Karpas-422 (cell line): ENCODE data around the gene P2RY8. TPM values are rescaled to one million over a fixed set of nuclear protein-coding genes. Genes with fewer than 3 reads are reported as not detected.
"Not testable (repeated sequence)": the region's sequence is repeated elsewhere in the genome, so short reads cannot be mapped to it uniquely, and the experiment has no call there.

Experiments used
- DNase-seq: peaks from one replicate; pipeline ENCODE4 v3.0.0-alpha.2; 2015
- H2AFZ ChIP-seq: fragments of 200-600 bp; sonication (generic); 2 replicates; pipeline ENCODE4 v1.6.1; 2014; ENCODE audit warnings: antibody characterized with exemption, low read length, mixed read lengths
- H3K27ac ChIP-seq: fragments of 200-600 bp; sonication (generic); 2 replicates; pipeline ENCODE4 v1.5.1; 2014; ENCODE audit warnings: mild to moderate bottlenecking, low read length, moderate library complexity
- H3K27me3 ChIP-seq: fragments of 200-600 bp; sonication (generic); 2 replicates; pipeline ENCODE4 v1.6.1; 2014; ENCODE audit warnings: low read length, mixed read lengths
- H3K36me3 ChIP-seq: fragments of 200-600 bp; sonication (generic); 2 replicates; pipeline ENCODE4 v1.6.1; 2014; ENCODE audit warnings: low read length, mixed read lengths; ENCODE audit not compliant: insufficient read depth
- H3K4me1 ChIP-seq: fragments of 200-600 bp; sonication (generic); 2 replicates; pipeline ENCODE4 v1.6.1; 2014; ENCODE audit warnings: mild to moderate bottlenecking, low read length, mixed read lengths
- H3K4me2 ChIP-seq: fragments of 200-600 bp; sonication (generic); 2 replicates; pipeline ENCODE4 v1.6.1; 2014; ENCODE audit warnings: low read length, low read depth, mild to moderate bottlenecking; ENCODE audit not compliant: poor library complexity, severe bottlenecking
- H3K4me3 ChIP-seq: fragments of 200-600 bp; sonication (generic); 2 replicates; pipeline ENCODE4 v1.5.1; 2014; ENCODE audit warnings: mild to moderate bottlenecking, antibody characterized with exemption, low read length, mixed read lengths
- H3K79me2 ChIP-seq: fragments of 200-600 bp; sonication (generic); 2 replicates; pipeline ENCODE4 v1.6.1; 2014; ENCODE audit warnings: mild to moderate bottlenecking, low read length, mixed read lengths
- H3K9ac ChIP-seq: fragments of 200-600 bp; sonication (generic); 2 replicates; pipeline ENCODE4 v1.6.0; 2014; ENCODE audit warnings: low read length
- H3K9me2 ChIP-seq: fragments of 200-600 bp; sonication (generic), shearing (Covaris generic); replicated peaks from 2 replicates; pipeline ENCODE4 v1.6.0; 2014; ENCODE audit warnings: mild to moderate bottlenecking, low read length, moderate library complexity; ENCODE audit not compliant: insufficient read depth
- H3K9me3 ChIP-seq: fragments of 300-700, 200-600 bp; sonication (generic); 2 replicates; pipeline ENCODE4 v1.6.1; 2014; ENCODE audit warnings: low read length, mixed read lengths
- H4K20me1 ChIP-seq: fragments of 200-600 bp; sonication (generic); 2 replicates; pipeline ENCODE4 v1.6.1; 2014; ENCODE audit warnings: mild to moderate bottlenecking, antibody characterized with exemption, low read length, low read depth; ENCODE audit not compliant: insufficient read depth
- total RNA-seq: library from RNA; depleted of rRNA; stranded (reverse); fragments of >200 nt; shearing (Covaris generic); gene quantifications from 2 replicates; pipeline ENCODE4 v1.2.3, GENCODE V29; 2014; ENCODE audit warnings: low replicate concordance

P2RY8 gene
- total RNA-seq, 1 experiment from 2014 or later = 87.1 TPM

- H4K20me1 ChIP-seq, H3K9me2 ChIP-seq, H3K4me2 ChIP-seq, H3K4me1 ChIP-seq, H3K4me3 ChIP-seq, H3K36me3 ChIP-seq, DNase-seq, H3K9me3 ChIP-seq, H3K9ac ChIP-seq, H3K27me3 ChIP-seq, H3K79me2 ChIP-seq, H2AFZ ChIP-seq, H3K27ac ChIP-seq: not testable (repeated sequence)
Observed at GRCh38 chrX:1574181-1574580, 37.2 kb upstream of the P2RY8 start.

- peak overlapping the region; percentile 35 for H3K4me3 ChIP-seq
- H3K9me2 ChIP-seq = no peaks in the 10 kb centered on the region
- peak; percentile 65 for DNase-seq
- H3K36me3 ChIP-seq = no peaks in the 10 kb centered on the region
- H3K27ac ChIP-seq = peak overlapping the region; percentile 48
- no peaks in the 10 kb centered on the region for H3K27me3 ChIP-seq
- no peaks in the 10 kb centered on the region for H3K79me2 ChIP-seq
- H4K20me1 ChIP-seq = no peaks in the 10 kb centered on the region
- no peaks in the 10 kb centered on the region for H3K9me3 ChIP-seq
- peak overlapping the region; percentile 11; the same call in 1 of the 2 replicates for H3K9ac ChIP-seq
- peaks cover 16% of the 10 kb centered on the region for H3K4me1 ChIP-seq
- H2AFZ ChIP-seq = peak overlapping the region; percentile 83
- H3K4me2 ChIP-seq = peak overlapping the region; percentile 57
Observed at GRCh38 chrX:1564750-1565683, 28.0 kb upstream of the P2RY8 start.

- not testable (repeated sequence) for H4K20me1 ChIP-seq, H3K4me2 ChIP-seq, H3K9me2 ChIP-seq, H3K9ac ChIP-seq, H3K9me3 ChIP-seq, H3K27me3 ChIP-seq, H3K79me2 ChIP-seq, H3K4me3 ChIP-seq, H3K36me3 ChIP-seq, H3K27ac ChIP-seq, DNase-seq, H2AFZ ChIP-seq
- peaks cover 16% of the 10 kb centered on the region for H3K4me1 ChIP-seq
Observed at GRCh38 chrX:1564077-1564476, 27.1 kb upstream of the P2RY8 start.

- Histone ChIP-seq H3K36me3 (no peaks in the 10 kb centered on the region), H3K4me1 (peaks cover 16% of the 10 kb centered on the region), H4K20me1 (no peaks in the 10 kb centered on the region), H3K4me2 (no peak overlapping the region), H3K9ac (no peak overlapping the region), H3K27me3 (no peaks in the 10 kb centered on the region), H3K27ac (no peak overlapping the region), H2AFZ (no peak overlapping the region), H3K4me3 (no peak overlapping the region), H3K9me2 (no peaks in the 10 kb centered on the region), H3K9me3 (no peaks in the 10 kb centered on the region), H3K79me2 (no peaks in the 10 kb centered on the region)
- DNase-seq = no peak
Observed at GRCh38 chrX:1561164-1561563, 24.2 kb upstream of the P2RY8 start.

- Histone ChIP-seq H3K27ac (no peak overlapping the region), H3K4me2 (no peak overlapping the region), H3K9me3 (0 out of 2 replicates have a peak, but pooled peaks cover 4% of the 10 kb centered on the region), H3K79me2 (no peaks in the 10 kb centered on the region), H2AFZ (no peak overlapping the region), H3K9ac (no peak overlapping the region), H3K36me3 (no peaks in the 10 kb centered on the region), H3K27me3 (no peaks in the 10 kb centered on the region), H3K4me3 (no peak overlapping the region), H3K4me1 (no peaks in the 10 kb centered on the region), H4K20me1 (no peaks in the 10 kb centered on the region), H3K9me2 (no peaks in the 10 kb centered on the region)
- DNase-seq = no peak
Observed at GRCh38 chrX:1558761-1559468, 21.9 kb upstream of the P2RY8 start.

GRCh38 chrX:1557442-1557841 is 20.5 kb upstream of the P2RY8 start:
- H3K79me2 ChIP-seq, H3K4me2 ChIP-seq, H3K27ac ChIP-seq, H2AFZ ChIP-seq, H4K20me1 ChIP-seq, H3K9me2 ChIP-seq, H3K9ac ChIP-seq, DNase-seq, H3K4me1 ChIP-seq, H3K36me3 ChIP-seq, H3K9me3 ChIP-seq, H3K4me3 ChIP-seq, H3K27me3 ChIP-seq: not testable (repeated sequence)

- no peaks in the 10 kb centered on the region for H3K9me2 ChIP-seq
- no peak overlapping the region for H2AFZ ChIP-seq
- H3K27ac ChIP-seq = no peak overlapping the region
- no peak for DNase-seq
- no peaks in the 10 kb centered on the region for H3K4me1 ChIP-seq
- no peaks in the 10 kb centered on the region for H3K36me3 ChIP-seq
- H3K27me3 ChIP-seq = no peaks in the 10 kb centered on the region
- no peak overlapping the region for H3K9ac ChIP-seq
- H3K4me3 ChIP-seq = no peak overlapping the region
- H3K9me3 ChIP-seq = 0 out of 2 replicates have a peak, but pooled peaks cover 4% of the 10 kb centered on the region
- no peaks in the 10 kb centered on the region for H4K20me1 ChIP-seq
- H3K79me2 ChIP-seq = no peaks in the 10 kb centered on the region
- H3K4me2 ChIP-seq = no peak overlapping the region
Observed at GRCh38 chrX:1555370-1555769, 18.4 kb upstream of the P2RY8 start.

- no peak overlapping the region for H2AFZ ChIP-seq
- H3K4me1 ChIP-seq = no peaks in the 10 kb centered on the region
- no peak overlapping the region for H3K4me3 ChIP-seq
Observed at GRCh38 chrX:1554469-1555210, 17.7 kb upstream of the P2RY8 start.

More at GRCh38 chrX:1554469-1555210, 17.7 kb upstream of the P2RY8 start:
- Histone ChIP-seq H3K9ac (no peak overlapping the region), H3K27me3 (no peaks in the 10 kb centered on the region), H3K27ac (no peak overlapping the region), H3K9me2 (no peaks in the 10 kb centered on the region), H3K4me2 (no peak overlapping the region), H3K9me3 (0 out of 2 replicates have a peak, but pooled peaks cover 4% of the 10 kb centered on the region), H3K79me2 (no peaks in the 10 kb centered on the region), H4K20me1 (no peaks in the 10 kb centered on the region), H3K36me3 (no peaks in the 10 kb centered on the region)
- DNase-seq = no peak
